DOHH2 (cell line): ENCODE results near the gene STEAP4.

ENCODE experiments used
- H3F3A ChIP-seq: fragments of 200-600 bp; sonication (generic), shearing (Covaris generic); 2 replicates; pipeline ENCODE4 v1.6.0; 2016; ENCODE audit warnings: antibody characterized with exemption, mild to moderate bottlenecking; ENCODE audit not compliant: control insufficient read depth, insufficient read depth
- H3K27ac ChIP-seq: fragments of 200-600 bp; sonication (generic); 2 replicates; pipeline ENCODE4 v1.5.1; 2014; ENCODE audit warnings: low read depth, mild to moderate bottlenecking, low read length, moderate library complexity
- H3K27me3 ChIP-seq: fragments of 200-600 bp; sonication (generic); 2 replicates; pipeline ENCODE4 v1.6.1; 2014; ENCODE audit warnings: mild to moderate bottlenecking, low read length, mixed read lengths; ENCODE audit not compliant: control insufficient read depth
- H3K36me3 ChIP-seq: fragments of 200-600 bp; sonication (generic); 2 replicates; pipeline ENCODE4 v1.6.1; 2014; ENCODE audit warnings: mild to moderate bottlenecking, low read length, moderate library complexity, mixed read lengths; ENCODE audit not compliant: control insufficient read depth
- H3K4me1 ChIP-seq: fragments of 200-600 bp; sonication (generic); 2 replicates; pipeline ENCODE4 v1.6.1; 2014; ENCODE audit warnings: mild to moderate bottlenecking, low read length, mixed read lengths; ENCODE audit not compliant: control insufficient read depth
- H3K4me2 ChIP-seq: fragments of 200-600 bp; sonication (generic); 2 replicates; pipeline ENCODE4 v1.6.0; 2014; ENCODE audit warnings: mild to moderate bottlenecking, low read length, moderate library complexity
- H3K4me3 ChIP-seq: fragments of 200-600 bp; sonication (generic); 2 replicates; pipeline ENCODE4 v1.5.1; 2014; ENCODE audit warnings: mild to moderate bottlenecking, low read length, mixed read lengths
- H3K79me2 ChIP-seq: fragments of 200-600 bp; sonication (generic); 2 replicates; pipeline ENCODE4 v1.6.1; 2014; ENCODE audit warnings: mild to moderate bottlenecking, low read length, mixed read lengths; ENCODE audit not compliant: control insufficient read depth
- H3K9me2 ChIP-seq: fragments of 200-600 bp; sonication (generic); replicated peaks from 2 replicates; pipeline ENCODE4 v1.6.1; 2014; ENCODE audit warnings: mild to moderate bottlenecking, low read length, mixed read lengths; ENCODE audit not compliant: control insufficient read depth
- H3K9me3 ChIP-seq: fragments of 200-600 bp; sonication (generic); 2 replicates; pipeline ENCODE4 v1.6.1; 2014; ENCODE audit warnings: antibody characterized with exemption, low read length, mixed read lengths; ENCODE audit not compliant: control insufficient read depth, insufficient read depth
- H4K20me1 ChIP-seq: fragments of 200-600 bp; sonication (generic); 2 replicates; pipeline ENCODE4 v1.6.0; 2014; ENCODE audit warnings: low read depth, mild to moderate bottlenecking, antibody characterized with exemption, low read length, moderate library complexity; ENCODE audit not compliant: control insufficient read depth, insufficient read depth
- EZH2phosphoT487 ChIP-seq: fragments of 200-600 bp; sonication (generic); IDR thresholded peaks from 2 replicates; pipeline ENCODE4 v1.6.1; 2017; ENCODE audit warnings: borderline replicate concordance, mild to moderate bottlenecking, antibody characterized with exemption, low read length, moderate library complexity, mixed read lengths
- TF ChIP-seq, protein P1 (sequence below): fragments of 200-600 bp; sonication (generic); IDR thresholded peaks from one replicate; pipeline ENCODE4 v1.5.1; 2014; ENCODE audit warnings: antibody characterized with exemption, mild to moderate bottlenecking, low read depth, low read length; ENCODE audit not compliant: poor library complexity, severe bottlenecking

Gene STEAP4

GRCh38 chr7:88229302-88229995, 77.2 kb downstream of the STEAP4 start:
- no peak overlapping the region for H3K27ac ChIP-seq
- no peaks in the 10 kb centered on the region for H3K4me1 ChIP-seq
- no peak for TF ChIP-seq EZH2phosphoT487
- TF ChIP-seq, protein P1, sequence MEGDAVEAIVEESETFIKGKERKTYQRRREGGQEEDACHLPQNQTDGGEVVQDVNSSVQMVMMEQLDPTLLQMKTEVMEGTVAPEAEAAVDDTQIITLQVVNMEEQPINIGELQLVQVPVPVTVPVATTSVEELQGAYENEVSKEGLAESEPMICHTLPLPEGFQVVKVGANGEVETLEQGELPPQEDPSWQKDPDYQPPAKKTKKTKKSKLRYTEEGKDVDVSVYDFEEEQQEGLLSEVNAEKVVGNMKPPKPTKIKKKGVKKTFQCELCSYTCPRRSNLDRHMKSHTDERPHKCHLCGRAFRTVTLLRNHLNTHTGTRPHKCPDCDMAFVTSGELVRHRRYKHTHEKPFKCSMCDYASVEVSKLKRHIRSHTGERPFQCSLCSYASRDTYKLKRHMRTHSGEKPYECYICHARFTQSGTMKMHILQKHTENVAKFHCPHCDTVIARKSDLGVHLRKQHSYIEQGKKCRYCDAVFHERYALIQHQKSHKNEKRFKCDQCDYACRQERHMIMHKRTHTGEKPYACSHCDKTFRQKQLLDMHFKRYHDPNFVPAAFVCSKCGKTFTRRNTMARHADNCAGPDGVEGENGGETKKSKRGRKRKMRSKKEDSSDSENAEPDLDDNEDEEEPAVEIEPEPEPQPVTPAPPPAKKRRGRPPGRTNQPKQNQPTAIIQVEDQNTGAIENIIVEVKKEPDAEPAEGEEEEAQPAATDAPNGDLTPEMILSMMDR: no peak
- H3K4me3 ChIP-seq: no peak overlapping the region
- H3K9me2 ChIP-seq: no peaks in the 10 kb centered on the region
- no peaks in the 10 kb centered on the region for H4K20me1 ChIP-seq
- H3K27me3 ChIP-seq: peaks cover 7% of the 10 kb centered on the region; the same call in 1 of the 2 replicates
- H3K9me3 ChIP-seq: no peaks in the 10 kb centered on the region
- H3K79me2 ChIP-seq: no peaks in the 10 kb centered on the region
- no peaks in the 10 kb centered on the region for H3F3A ChIP-seq
- no peaks in the 10 kb centered on the region for H3K36me3 ChIP-seq
- no peak overlapping the region for H3K4me2 ChIP-seq

DNA sequence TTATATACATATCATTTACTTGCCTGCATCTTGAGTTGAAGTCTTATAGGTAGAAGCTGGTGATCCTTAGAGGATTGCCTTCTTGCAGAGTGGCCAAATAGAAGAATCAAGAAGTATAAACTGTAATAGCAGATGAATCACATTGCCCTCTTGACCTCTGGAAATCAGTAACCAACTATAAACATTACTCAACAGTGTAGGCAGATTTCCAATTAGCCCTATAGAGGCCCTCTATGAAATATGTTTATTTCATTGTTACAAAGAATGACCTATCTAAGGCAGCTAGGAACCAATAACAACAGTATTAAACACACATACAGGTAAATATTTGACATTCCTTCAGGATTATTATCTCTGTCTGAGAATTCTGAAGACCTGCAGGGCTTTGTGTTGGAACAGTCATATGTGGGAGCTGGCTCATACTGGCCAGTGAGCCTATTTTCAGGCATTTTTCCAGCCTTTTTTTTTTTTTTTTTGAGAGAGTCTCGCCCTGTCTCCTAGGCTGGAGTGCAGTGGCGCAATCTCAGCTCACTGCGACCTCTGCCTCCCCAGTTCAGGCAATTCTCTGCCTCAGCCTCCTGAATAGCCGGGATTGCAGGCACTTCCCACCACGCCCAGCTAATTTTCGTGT, 79.7 kb downstream of the STEAP4 start:
- Histone ChIP-seq H3K4me1 (no peaks in the 10 kb centered on the region), H3K36me3 (no peaks in the 10 kb centered on the region), H3K4me3 (no peak overlapping the region), H3K4me2 (no peak overlapping the region), H3K79me2 (no peaks in the 10 kb centered on the region), H3K9me3 (no peaks in the 10 kb centered on the region), H3F3A (no peaks in the 10 kb centered on the region), H4K20me1 (no peaks in the 10 kb centered on the region), H3K27ac (no peak overlapping the region), H3K27me3 (peaks cover 4% of the 10 kb centered on the region; the same call in 1 of the 2 replicates), H3K9me2 (no peaks in the 10 kb centered on the region)
- TF ChIP-seq, protein P1: no peak
- TF ChIP-seq EZH2phosphoT487: no peak

DNA sequence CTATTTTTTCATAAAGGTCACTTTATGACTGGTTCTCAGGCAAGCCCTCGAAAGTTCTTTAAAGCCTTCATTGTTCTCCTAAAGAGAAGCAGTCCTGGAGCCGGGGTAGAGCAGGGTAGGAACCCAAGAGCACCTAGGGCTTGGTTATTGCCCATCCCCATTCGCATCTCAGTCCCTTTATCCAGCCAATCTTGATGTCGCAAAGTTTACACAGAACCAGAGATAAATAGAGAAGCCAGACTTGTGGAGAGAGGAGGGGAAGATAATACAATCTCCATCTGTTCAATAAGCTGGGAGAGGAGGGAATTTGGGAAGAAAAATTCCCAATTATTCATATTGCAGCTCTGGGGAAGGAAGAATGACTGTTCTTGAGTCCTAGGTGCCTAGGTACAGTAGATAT, 80.5 kb downstream of the STEAP4 start:
- no peak overlapping the region for H3K27ac ChIP-seq
- no peak overlapping the region for H3K4me2 ChIP-seq
- no peaks in the 10 kb centered on the region for H3F3A ChIP-seq
- H3K36me3 ChIP-seq: no peaks in the 10 kb centered on the region
- no peaks in the 10 kb centered on the region for H3K9me3 ChIP-seq
- peaks cover 3% of the 10 kb centered on the region for H3K4me1 ChIP-seq
- no peak overlapping the region for H3K4me3 ChIP-seq
- peaks cover 4% of the 10 kb centered on the region; the same call in 1 of the 2 replicates for H3K27me3 ChIP-seq
- H3K79me2 ChIP-seq: no peaks in the 10 kb centered on the region
- no peaks in the 10 kb centered on the region for H4K20me1 ChIP-seq
- TF ChIP-seq EZH2phosphoT487: no peak
- TF ChIP-seq, protein P1: no peak
- no peaks in the 10 kb centered on the region for H3K9me2 ChIP-seq
